Measurements from ENCODE around the gene GPR137. TPM values are rescaled to one million over a fixed set of nuclear protein-coding genes. Genes with fewer than 3 reads are reported as not detected.

Gene GPR137
- total and polyA plus RNA-seq, 2 experiments from 2014 or later: 25.2 to 63.9 TPM

DNA sequence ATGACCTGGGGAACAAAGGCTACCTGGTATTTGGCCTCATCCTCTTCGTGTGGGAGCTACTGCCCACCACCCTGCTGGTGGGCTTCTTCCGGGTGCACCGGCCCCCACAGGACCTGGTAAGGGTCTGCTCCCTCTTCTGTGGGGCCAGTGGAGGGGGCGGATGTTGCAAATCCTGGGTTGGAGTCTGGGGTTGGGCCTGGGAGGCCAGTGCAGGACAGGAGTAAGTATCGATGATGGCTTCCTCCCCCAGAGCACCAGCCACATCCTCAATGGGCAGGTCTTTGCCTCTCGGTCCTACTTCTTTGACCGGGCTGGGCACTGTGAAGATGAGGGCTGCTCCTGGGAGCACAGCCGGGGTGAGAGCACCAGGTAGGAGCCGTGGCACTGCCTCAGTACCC lies 2.7 kb downstream of the GPR137 start:
- Histone ChIP-seq H4K20me1 (ENCODE audit: insufficient read depth, poor library complexity, severe bottlenecking) (no peaks in the 10 kb centered on the region), H3K27me3 (peaks cover 38% of the 10 kb centered on the region), H3K9me3 (ENCODE audit: low read depth) (no peaks in the 10 kb centered on the region), H3K36me3 (replicated peaks; ENCODE audit: insufficient read depth, low read depth) (no peaks in the 10 kb centered on the region), H3K79me2 (peaks cover 7% of the 10 kb centered on the region), H2AFZ (no peak overlapping the region), H3K4me2 (no peak overlapping the region), H3K27ac (no peak overlapping the region), H3K4me3 (no peak overlapping the region), H3K4me1 (ENCODE audit: insufficient read depth) (peaks cover 16% of the 10 kb centered on the region), H3K9me2 (replicated peaks; ENCODE audit: insufficient read depth) (no peaks in the 10 kb centered on the region)
- no peak for TF ChIP-seq EZH2 (IDR thresholded peaks at IDR 0.05; ENCODE audit: borderline replicate concordance)
- TF ChIP-seq EZH2phosphoT487 (IDR thresholded peaks at IDR 0.05; ENCODE audit: low read depth, severe bottlenecking, unreplicated experiment): no peak
- no peak for TF ChIP-seq CTCF (IDR thresholded peaks at IDR 0.05; ENCODE audit: poor library complexity)
- no peak for DNase-seq (ENCODE audit: low spot score)
- WGBS (ENCODE audit: low lambda C conversion rate, missing lambda C conversion rate): 93% methylated on average over 5 of the region's 9 CpGs

DNA sequence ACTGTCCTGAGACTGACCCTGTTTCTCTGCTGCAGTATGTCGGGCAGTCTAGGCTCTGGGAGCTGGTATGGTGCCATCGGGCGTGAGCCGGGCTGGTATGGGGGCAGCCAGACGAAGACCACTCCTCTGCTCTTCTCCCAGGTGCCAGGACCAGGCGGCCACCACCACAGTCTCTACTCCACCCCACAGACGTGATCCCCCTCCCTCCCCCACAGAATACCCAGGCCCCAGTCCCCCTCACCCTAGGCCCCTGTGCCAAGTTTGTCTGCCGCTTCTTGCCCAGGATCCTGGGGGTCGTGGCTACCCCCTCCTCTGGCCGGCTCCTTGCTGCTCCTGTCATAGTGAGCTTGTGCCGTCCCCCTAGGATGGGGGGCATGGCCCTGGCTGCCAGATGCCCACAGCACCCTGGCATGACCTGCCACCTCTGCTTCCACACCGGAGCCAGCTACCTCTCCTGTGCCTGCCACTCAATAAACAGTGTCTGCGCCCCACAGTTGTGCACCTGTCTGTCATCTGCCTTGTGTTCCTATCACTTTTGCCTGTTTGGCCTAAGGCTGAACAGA lies 3.4 kb downstream of the GPR137 start:
- Histone ChIP-seq H3K79me2 (no peaks in the 10 kb centered on the region), H3K4me2 (no peak overlapping the region), H3K4me1 (ENCODE audit: insufficient read depth) (peaks cover 10% of the 10 kb centered on the region), H3K27me3 (peaks cover 46% of the 10 kb centered on the region), H3K27ac (no peak overlapping the region), H3K36me3 (replicated peaks; ENCODE audit: insufficient read depth, low read depth) (no peaks in the 10 kb centered on the region), H3K4me3 (no peak overlapping the region), H3K9me2 (replicated peaks; ENCODE audit: insufficient read depth) (no peaks in the 10 kb centered on the region), H3K9me3 (ENCODE audit: low read depth) (no peaks in the 10 kb centered on the region), H4K20me1 (ENCODE audit: insufficient read depth, poor library complexity, severe bottlenecking) (no peaks in the 10 kb centered on the region), H2AFZ (no peak overlapping the region)
- 89% methylated on average over 12 of the region's 13 CpGs for WGBS (ENCODE audit: low lambda C conversion rate, missing lambda C conversion rate)
- DNase-seq (ENCODE audit: low spot score): no peak
- TF ChIP-seq EZH2phosphoT487 (IDR thresholded peaks at IDR 0.05; ENCODE audit: low read depth, severe bottlenecking, unreplicated experiment): no peak
- TF ChIP-seq EZH2 (IDR thresholded peaks at IDR 0.05; ENCODE audit: borderline replicate concordance): no peak
- TF ChIP-seq CTCF (IDR thresholded peaks at IDR 0.05; ENCODE audit: poor library complexity): no peak

- Histone ChIP-seq H3K9me2 (replicated peaks; ENCODE audit: insufficient read depth) (no peaks in the 10 kb centered on the region), H3K36me3 (replicated peaks; ENCODE audit: insufficient read depth, low read depth) (no peaks in the 10 kb centered on the region), H2AFZ (no peak overlapping the region), H3K9me3 (ENCODE audit: low read depth) (no peaks in the 10 kb centered on the region), H3K27ac (no peak overlapping the region), H3K27me3 (peaks cover 59% of the 10 kb centered on the region), H3K4me1 (ENCODE audit: insufficient read depth) (peaks cover 10% of the 10 kb centered on the region), H4K20me1 (ENCODE audit: insufficient read depth, poor library complexity, severe bottlenecking) (no peaks in the 10 kb centered on the region), H3K4me3 (no peak overlapping the region), H3K4me2 (peak overlapping the region; percentile 89), H3K79me2 (no peaks in the 10 kb centered on the region)
- TF ChIP-seq EZH2 (IDR thresholded peaks at IDR 0.05; ENCODE audit: borderline replicate concordance): no peak
- no peak for TF ChIP-seq EZH2phosphoT487 (IDR thresholded peaks at IDR 0.05; ENCODE audit: low read depth, severe bottlenecking, unreplicated experiment)
- TF ChIP-seq CTCF (IDR thresholded peaks at IDR 0.05; ENCODE audit: poor library complexity): no peak
- no peak for DNase-seq (ENCODE audit: low spot score)
- 47% methylated on average over 10 of the region's 10 CpGs for WGBS (ENCODE audit: low lambda C conversion rate, missing lambda C conversion rate)
These were observed 5.0 kb downstream of the GPR137 start for GRCh38 chr11:64290352-64291261.

Measured in hepatocyte (in vitro differentiated cells).